Adrenal gland (tissue), 12 donors: ENCODE data around the gene SEMA3A. TPM values are rescaled to one million over a fixed set of nuclear protein-coding genes. Genes with fewer than 3 reads are reported as not detected.

Source experiments
- DNase-seq, 7 donors: peaks; one replicate each; pipeline ENCODE4 v3.0.0-alpha.2; 2019 to 2020
- H3K27ac ChIP-seq, 5 donors: fragments of 200-600 bp; sonication (generic) in 4 of 5; 1 replicate in 3 of 5; 2 replicates in 2 of 5; pipeline versions ENCODE4 v1.5.1 to v1.8.0; 2016 to 2020; ENCODE audit warnings: mild to moderate bottlenecking in 1 of 5
- H3K27me3 ChIP-seq: fragments of 200-600 bp; 2 replicates; pipeline ENCODE4 v1.8.0; 2021
- H3K36me3 ChIP-seq, 2 donors: fragments of 200-600 bp; replicated peaks in 1 of 2; 1 replicate in 1 of 2; 2 replicates in 1 of 2; pipeline versions ENCODE4 v1.5.1 to v1.8.0; 2018 to 2022
- H3K4me1 ChIP-seq, 2 donors: fragments of 200-600 bp; replicated peaks in 1 of 2; 1 replicate in 1 of 2; 2 replicates in 1 of 2; pipeline versions ENCODE4 v1.5.1 to v1.8.0; 2018 to 2021
- H3K4me3 ChIP-seq, 4 donors: fragments of 200-600 bp; sonication (generic) in 3 of 4; one replicate each; pipeline ENCODE4 v1.5.1; 2016 to 2018
- H3K9me3 ChIP-seq, 3 donors: fragments of 200-600 bp; sonication (generic) in 1 of 3; replicated peaks in 1 of 3; 1 replicate in 2 of 3; 2 replicates in 1 of 3; pipeline versions ENCODE4 v1.5.1 to v1.8.0; 2016 to 2021
- POLR2A ChIP-seq, 2 donors: fragments of 450-650 bp; IDR thresholded peaks; one replicate each; pipeline ENCODE4 v1.6.1; 2017; ENCODE audit warnings: antibody characterized with exemption in 2 of 2, mild to moderate bottlenecking in 2 of 2, moderate library complexity in 1 of 2
- WGBS, 4 donors: extraction: QIAGEN DNeasy Blood & Tissue Kit in 2 of 4; methylation state at CpG; one replicate each; pipeline versions ENCODE4 v1.1.5 to v1.1.7; 2013 to 2017; 5-methylcytosine and 5-hydroxymethylcytosine counted together
- intact Hi-C, 2 donors: fragments of 100-400 bp; cut with DNase I; formaldehyde crosslinking; loops; one replicate each; pipeline versions ENCODE4 v1.14.1 to v1.15.0; 2022 to 2023
- polyA plus RNA-seq, 3 donors: library from polyadenylated mRNA; stranded (reverse); fragments of 200-250 nt in 2 of 3; fragments of 350-450 nt in 1 of 3; fragmentation: Illumina TruSeq in 1 of 3; extraction: RNeasy Lipid Tissue Mini Kit (QIAGEN cat#74804) in 1 of 3; gene quantifications; one replicate each; pipeline ENCODE4 v1.2.3, GENCODE V29; 2013 to 2014
- total RNA-seq, 9 donors: library from RNA; depleted of rRNA in 4 of 9; stranded (reverse); fragments of >200 nt in 4 of 9; fragments of 120-200 nt in 1 of 9; fragmentation: NEBNext Ultra II Directional in 1 of 9; extraction: Animal tissue kit (Norgen Biotek cat#: 25700) in 1 of 9; gene quantifications; one replicate each; pipeline versions ENCODE4 v1.1.0 to v1.2.4, GENCODE V29; 2013 to 2023
- TF ChIP-seq, protein P1 (sequence below), 6 experiments: fragments of 450-650 bp in 4 of 6; fragments of 200-600 bp in 2 of 6; sonication (generic) in 1 of 6; IDR thresholded peaks; 1 replicate in 5 of 6; 2 replicates in 1 of 6; pipeline versions ENCODE4 v1.5.1 to v1.8.0; 2016 to 2021; ENCODE audit warnings: antibody characterized with exemption in 6 of 6, mild to moderate bottlenecking in 2 of 6, moderate library complexity in 1 of 6
- donor health status: healthy with polysubstance abuse.
- donor health status: Bipolar disorder and iron deficiency.
- donor health status: DM: yes; HTN: yes; CAD: no.
- donor health status: DM: no; HTN: no; CAD: no.
- donor health status: DM: no; HTN: no; CAD: no.
- donor health status: DM: yes; HTN: yes; CAD: no.

Gene SEMA3A
- total and polyA plus RNA-seq, 12 donors: 0.24 to 17.5 (median 1.2) TPM

DNA sequence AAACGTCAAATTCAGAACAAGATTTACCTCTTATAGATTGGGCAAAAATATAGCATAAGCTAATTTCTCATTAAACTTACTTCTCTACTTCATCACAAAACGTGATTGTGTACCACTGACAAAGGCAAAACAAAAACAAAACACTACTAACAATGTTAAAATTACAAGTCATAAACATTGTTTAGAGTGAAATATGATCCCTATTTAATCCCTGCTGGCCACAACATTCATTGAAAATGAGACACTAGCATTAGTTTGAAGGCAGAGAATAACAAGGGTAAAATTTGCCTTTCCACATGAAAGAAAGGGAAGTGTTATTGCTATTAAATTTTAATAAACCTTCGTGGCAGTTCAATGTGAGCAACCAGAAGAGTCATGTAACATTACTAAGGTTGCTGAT is 45.0 kb downstream of the SEMA3A start:
- no peak overlapping the region for H3K27ac ChIP-seq
- DNase-seq: no peak
- H3K4me1 ChIP-seq: no peaks in the 10 kb centered on the region
- no peak overlapping the region for H3K4me3 ChIP-seq
- 50 to 69% (median 60%) methylated on average over 3 of the region's 3 CpGs for WGBS, 4 donors
- no peaks in the 10 kb centered on the region for H3K9me3 ChIP-seq
- intact Hi-C loops: no loop called here
- TF ChIP-seq, protein P1, sequence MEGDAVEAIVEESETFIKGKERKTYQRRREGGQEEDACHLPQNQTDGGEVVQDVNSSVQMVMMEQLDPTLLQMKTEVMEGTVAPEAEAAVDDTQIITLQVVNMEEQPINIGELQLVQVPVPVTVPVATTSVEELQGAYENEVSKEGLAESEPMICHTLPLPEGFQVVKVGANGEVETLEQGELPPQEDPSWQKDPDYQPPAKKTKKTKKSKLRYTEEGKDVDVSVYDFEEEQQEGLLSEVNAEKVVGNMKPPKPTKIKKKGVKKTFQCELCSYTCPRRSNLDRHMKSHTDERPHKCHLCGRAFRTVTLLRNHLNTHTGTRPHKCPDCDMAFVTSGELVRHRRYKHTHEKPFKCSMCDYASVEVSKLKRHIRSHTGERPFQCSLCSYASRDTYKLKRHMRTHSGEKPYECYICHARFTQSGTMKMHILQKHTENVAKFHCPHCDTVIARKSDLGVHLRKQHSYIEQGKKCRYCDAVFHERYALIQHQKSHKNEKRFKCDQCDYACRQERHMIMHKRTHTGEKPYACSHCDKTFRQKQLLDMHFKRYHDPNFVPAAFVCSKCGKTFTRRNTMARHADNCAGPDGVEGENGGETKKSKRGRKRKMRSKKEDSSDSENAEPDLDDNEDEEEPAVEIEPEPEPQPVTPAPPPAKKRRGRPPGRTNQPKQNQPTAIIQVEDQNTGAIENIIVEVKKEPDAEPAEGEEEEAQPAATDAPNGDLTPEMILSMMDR (IDR thresholded peaks at IDR 0.05): no peak
- TF ChIP-seq POLR2A (IDR thresholded peaks at IDR 0.05): no peak
- no peaks in the 10 kb centered on the region for H3K27me3 ChIP-seq
- no peaks in the 10 kb centered on the region for H3K36me3 ChIP-seq

DNA sequence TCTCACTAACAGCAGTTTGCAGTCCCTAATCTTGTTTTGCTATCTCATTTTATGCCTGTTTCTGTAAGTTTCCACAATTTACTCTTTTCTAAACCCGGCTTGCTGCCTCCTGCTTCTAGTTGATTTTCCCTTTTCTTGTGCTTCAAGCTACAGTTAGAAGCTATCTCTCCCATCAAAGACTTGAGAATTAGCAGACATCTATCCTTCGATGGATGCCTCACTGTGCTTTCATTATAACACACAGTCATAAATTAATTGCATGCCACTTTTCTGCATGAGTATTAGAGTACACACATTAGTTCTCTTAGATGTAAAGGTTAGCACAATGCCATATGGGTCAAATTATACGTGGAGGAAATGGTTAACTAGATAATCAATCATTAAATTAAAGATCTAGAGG is 48.7 kb downstream of the SEMA3A start:
- TF ChIP-seq, protein P1 (IDR thresholded peaks at IDR 0.05): no peak
- no peak for TF ChIP-seq POLR2A (IDR thresholded peaks at IDR 0.05)
- Histone ChIP-seq H3K4me1 (no peaks in the 10 kb centered on the region), H3K27me3 (no peaks in the 10 kb centered on the region), H3K27ac (no peak overlapping the region), H3K9me3 (no peaks in the 10 kb centered on the region), H3K36me3 (no peaks in the 10 kb centered on the region), H3K4me3 (no peak overlapping the region)
- 49 to 58% (median 55%) methylated on average over 3 of the region's 3 CpGs for WGBS, 4 donors
- intact Hi-C loops: no loop called here
- DNase-seq: no peak

- 67 to 78% (median 69%) methylated on average over 1 of the region's 1 CpG for WGBS, 4 donors
- intact Hi-C loops: no loop called here
These were observed 49.7 kb downstream of the SEMA3A start for GRCh38 chr7:84144935-84145334.

DNA sequence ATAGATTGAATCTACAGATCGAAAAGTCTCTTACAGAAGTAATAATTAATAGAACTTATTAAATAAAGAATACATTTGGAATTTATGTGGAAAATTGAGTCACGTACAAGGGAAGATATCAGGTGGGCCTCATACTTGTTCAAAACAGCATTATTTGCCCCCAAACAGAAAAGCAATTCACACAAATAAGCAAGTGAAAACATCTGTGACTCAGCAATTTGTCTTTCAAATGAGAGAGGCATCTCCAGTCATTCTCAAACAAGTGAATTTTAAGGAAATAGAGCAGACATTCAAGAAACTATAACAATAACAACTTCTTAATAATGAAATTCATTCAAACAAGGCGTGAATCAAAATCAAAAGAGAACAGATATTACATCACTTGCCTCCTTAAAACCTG is 50.1 kb downstream of the SEMA3A start:
- Histone ChIP-seq H3K4me3 (no peak overlapping the region), H3K27ac (no peak overlapping the region), H3K27me3 (no peaks in the 10 kb centered on the region), H3K36me3 (no peaks in the 10 kb centered on the region), H3K4me1 (no peaks in the 10 kb centered on the region), H3K9me3 (no peaks in the 10 kb centered on the region)
- intact Hi-C loops: no loop called here
- DNase-seq: no peak
- TF ChIP-seq POLR2A (IDR thresholded peaks at IDR 0.05): no peak
- TF ChIP-seq, protein P1 (IDR thresholded peaks at IDR 0.05): no peak
- WGBS, 4 donors: 54 to 77% (median 75%) methylated on average over 3 of the region's 3 CpGs

More at GRCh38 chr7:84144935-84145334, 49.7 kb downstream of the SEMA3A start:
- H3K4me3 ChIP-seq: no peak overlapping the region
- TF ChIP-seq, protein P1 (IDR thresholded peaks at IDR 0.05): no peak
- no peak for TF ChIP-seq POLR2A (IDR thresholded peaks at IDR 0.05)
- H3K9me3 ChIP-seq: no peaks in the 10 kb centered on the region
- DNase-seq: no peak
- no peaks in the 10 kb centered on the region for H3K27me3 ChIP-seq
- no peak overlapping the region for H3K27ac ChIP-seq
- H3K4me1 ChIP-seq: no peaks in the 10 kb centered on the region
- no peaks in the 10 kb centered on the region for H3K36me3 ChIP-seq
